C1 segment of cervical spinal cord (tissue), 14 donors: Measurements from ENCODE around the gene SCYL3.
"Not testable (repeated sequence)": the region's sequence is repeated elsewhere in the genome, so short reads cannot be mapped to it uniquely, and the experiment has no call there.

Experiments
- DNase-seq, 14 donors: peaks; one replicate each; lab custom pipeline; 2025; lab: John Stamatoyannopoulos, UW

The SCYL3 gene

GRCh38 chr1:169872906-169873305, 20.8 kb downstream of the SCYL3 start:
- no peak for DNase-seq

- DNase-seq = not testable (repeated sequence)
These were observed 21.7 kb downstream of the SCYL3 start for GRCh38 chr1:169871988-169872387.

- peak in 6 of 14 donors; percentile 3 to 23 (median 8) for DNase-seq
These were observed 24.3 kb downstream of the SCYL3 start for GRCh38 chr1:169869426-169869825.

- no peak for DNase-seq
These were observed 24.7 kb downstream of the SCYL3 start for GRCh38 chr1:169868978-169869377.

- DNase-seq = no peak
These were observed 26.6 kb downstream of the SCYL3 start for GRCh38 chr1:169867012-169867675.

GRCh38 chr1:169866577-169866976, 27.1 kb downstream of the SCYL3 start:
- DNase-seq = no peak

- not testable (repeated sequence) for DNase-seq
These were observed 29.2 kb downstream of the SCYL3 start for GRCh38 chr1:169864531-169864930.

GRCh38 chr1:169860750-169861149, 32.9 kb downstream of the SCYL3 start:
- no peak for DNase-seq

GRCh38 chr1:169860187-169860586, 33.5 kb downstream of the SCYL3 start:
- no peak for DNase-seq

GRCh38 chr1:169859001-169859400, 34.7 kb downstream of the SCYL3 start:
- no peak for DNase-seq

GRCh38 chr1:169858467-169858866, 35.2 kb downstream of the SCYL3 start:
- DNase-seq = no peak

- DNase-seq = peak in 8 of 14 donors; percentile 1 to 29 (median 11)
These were observed 40.4 kb downstream of the SCYL3 start for GRCh38 chr1:169853341-169853740.

GRCh38 chr1:169849346-169850022, 44.2 kb downstream of the SCYL3 start:
- DNase-seq = no peak

- no peak for DNase-seq
These were observed 45.2 kb downstream of the SCYL3 start for GRCh38 chr1:169848456-169848855.

GRCh38 chr1:169844941-169845608, 48.6 kb downstream of the SCYL3 start:
- no peak for DNase-seq

- no peak for DNase-seq
These were observed 54.8 kb downstream of the SCYL3 start for GRCh38 chr1:169838942-169839341.

GRCh38 chr1:169836198-169836597, 57.5 kb downstream of the SCYL3 start:
- DNase-seq = no peak

- DNase-seq = no peak
These were observed 58.0 kb downstream of the SCYL3 start for GRCh38 chr1:169835647-169836046.

GRCh38 chr1:169834869-169835268, 58.8 kb downstream of the SCYL3 start:
- DNase-seq = no peak

- no peak for DNase-seq
These were observed 60.4 kb downstream of the SCYL3 start for GRCh38 chr1:169833179-169833901.

- DNase-seq = no peak
These were observed 64.0 kb downstream of the SCYL3 start for GRCh38 chr1:169829671-169830070.

GRCh38 chr1:169824153-169824552, 69.5 kb downstream of the SCYL3 start:
- no peak for DNase-seq
